HepG2 (cell line): ENCODE data around the gene PITHD1. TPM values are rescaled to one million over a fixed set of nuclear protein-coding genes. Genes with fewer than 3 reads are reported as not detected.

Experiments
- ATAC-seq: fragments of 200-7000 bp; cut with Tn5 transposase; 3 replicates; pipeline ENCODE4 v1.9.1; 2020; ENCODE audit warnings: mild to moderate bottlenecking, moderate library complexity
- BruUV-seq: library from RNA; stranded (reverse); fragments of 400-500 nt; replicated peaks from 2 replicates; lab custom pipeline; 2021; lab: Mats Ljungman, UMichigan
- CTCF ChIA-PET: fragments of 300-600 bp; formaldehyde crosslinking; extraction: SDS; loops from one replicate; lab custom pipeline; 2021; ENCODE audit warnings: low total read pairs, inconsistent platforms, low intra/inter-chr PET ratio; lab: Yijun Ruan, JAX
- POLR2A ChIA-PET: fragments of 350-600 bp; sonication (Branson Sonifier 250); formaldehyde crosslinking; loops from one replicate; lab custom pipeline; 2020; ENCODE audit warnings: antibody characterized with exemption, inconsistent platforms; lab: Yijun Ruan, JAX
- DNase-seq: peaks from one replicate; pipeline ENCODE4 v3.0.0-alpha.2; 2015; ENCODE audit warnings: low spot score
- FAIRE-seq: peaks from 3 replicates; lab custom pipeline; 2011; peaks lifted over from hg19 to GRCh38; lab: Jason Lieb, UNC
- H2AFZ ChIP-seq: one replicate; pipeline ENCODE4 v1.6.1; 2011; ENCODE audit warnings: low read length, inconsistent platforms
- H3K27ac ChIP-seq: fragments of 300-600 bp; 3 replicates; pipeline ENCODE4 v1.8.0; 2011; ENCODE audit warnings: mixed run types, mild to moderate bottlenecking, mixed read lengths, low read length, inconsistent platforms; ENCODE audit not compliant: insufficient read depth; ENCODE audit errors: extremely low read length
- H3K27me3 ChIP-seq, 2 experiments: fragments of 200-600 bp in 1 of 2; 2 replicates in 1 of 2; 3 replicates in 1 of 2; pipeline versions ENCODE4 v1.6.0 to v1.8.0; 2011; ENCODE audit warnings: low read length in 2 of 2, mild to moderate bottlenecking in 2 of 2, moderate library complexity in 2 of 2, inconsistent platforms in 1 of 2; ENCODE audit not compliant: insufficient read depth in 2 of 2, control insufficient read depth in 1 of 2
- H3K36me3 ChIP-seq, 2 experiments: fragments of 200-600 bp in 1 of 2; replicated peaks in 1 of 2; 2 replicates in 1 of 2; 3 replicates in 1 of 2; pipeline versions ENCODE4 v1.5.1 to v1.8.0; 2011; ENCODE audit warnings: low read length in 2 of 2, inconsistent platforms in 1 of 2; ENCODE audit not compliant: insufficient read depth in 2 of 2, control insufficient read depth in 1 of 2
- H3K4me1 ChIP-seq: 2 replicates; pipeline ENCODE4 v1.5.1; 2012; ENCODE audit warnings: low read length, inconsistent platforms; ENCODE audit not compliant: insufficient read depth
- H3K4me2 ChIP-seq: 2 replicates; pipeline ENCODE4 v1.6.0; 2011; ENCODE audit warnings: low read depth, low read length, inconsistent platforms
- H3K4me3 ChIP-seq, 3 experiments: fragments of 200-600 bp in 1 of 3; sonication (generic), shearing (Covaris generic) in 1 of 3; replicated peaks in 1 of 3; 2 replicates each; pipeline ENCODE4 v1.5.1; 2011 to 2016; ENCODE audit warnings: low read length in 3 of 3, inconsistent platforms in 2 of 3, low read depth in 2 of 3, mild to moderate bottlenecking in 2 of 3, control low read depth in 1 of 3, mixed read lengths in 1 of 3; ENCODE audit not compliant: insufficient read depth in 1 of 3
- H3K79me2 ChIP-seq: one replicate; pipeline ENCODE4 v1.6.1; 2011; ENCODE audit warnings: low read length, inconsistent platforms; ENCODE audit not compliant: insufficient read depth
- H3K9ac ChIP-seq: 2 replicates; pipeline ENCODE4 v1.6.0; 2011; ENCODE audit warnings: mild to moderate bottlenecking, low read depth, low read length, inconsistent platforms; ENCODE audit not compliant: insufficient read depth
- H3K9me3 ChIP-seq: 2 replicates; pipeline ENCODE4 v1.5.1; 2012; ENCODE audit warnings: mild to moderate bottlenecking, low read length
- H4K20me1 ChIP-seq: 2 replicates; pipeline ENCODE4 v1.6.0; 2011; ENCODE audit warnings: inconsistent platforms, mild to moderate bottlenecking, low read length, moderate library complexity; ENCODE audit not compliant: insufficient read depth
- AGO1 ChIP-seq: fragments of 200-400 bp; formaldehyde crosslinking; IDR thresholded peaks from 2 replicates; pipeline ENCODE4 v1.6.1; 2017; ENCODE audit warnings: mild to moderate bottlenecking, low read depth, low read length, moderate library complexity; ENCODE audit not compliant: poor library complexity, severe bottlenecking
- AGO2 ChIP-seq: fragments of 200-400 bp; formaldehyde crosslinking; optimal IDR thresholded peaks from 2 replicates; pipeline ENCODE3; 2017; ENCODE audit warnings: mild to moderate bottlenecking, low read depth, low read length, moderate library complexity
- ATF7-NPFF ChIP-seq: sonication (generic); formaldehyde crosslinking; IDR thresholded peaks from 2 replicates; pipeline ENCODE4 v1.8.1; 2023; ENCODE audit warnings: mild to moderate bottlenecking, low read depth, missing genetic modification reagents, moderate library complexity
- ATM ChIP-seq: fragments of 450-650 bp; IDR thresholded peaks from 2 replicates; pipeline ENCODE4 v1.7.1; 2017; ENCODE audit warnings: mild to moderate bottlenecking, borderline replicate concordance
- ATRX ChIP-seq: sonication (generic); formaldehyde crosslinking; IDR thresholded peaks from 2 replicates; pipeline ENCODE4 v1.4.0; 2020; ENCODE audit warnings: missing genetic modification reagents, borderline replicate concordance
- GPN1 ChIP-seq: sonication (generic); formaldehyde crosslinking; IDR thresholded peaks from 2 replicates; pipeline ENCODE4 v1.5.1; 2020; ENCODE audit warnings: missing genetic modification reagents, borderline replicate concordance
- KLF6 ChIP-seq: IDR thresholded peaks from 2 replicates; pipeline ENCODE4 v1.8.0; 2016; ENCODE audit warnings: missing biosample characterization, missing genetic modification reagents
- MEF2D ChIP-seq: sonication (generic); formaldehyde crosslinking; IDR thresholded peaks from 2 replicates; pipeline ENCODE4 v1.5.1; 2020; ENCODE audit warnings: mild to moderate bottlenecking, missing genetic modification reagents
- NFKB2 ChIP-seq: sonication (generic); formaldehyde crosslinking; IDR thresholded peaks from 2 replicates; pipeline ENCODE4 v1.4.0; 2020; ENCODE audit warnings: missing genetic modification reagents, borderline replicate concordance
- PLRG1 ChIP-seq: fragments of 450-650 bp; conservative IDR thresholded peaks from 2 replicates; pipeline ENCODE4 v1.6.1; 2016
- POLR2AphosphoS5 ChIP-seq: IDR thresholded peaks from 2 replicates; pipeline ENCODE4 v1.6.1; 2012; ENCODE audit warnings: low read depth, low read length
- POLR2G ChIP-seq: fragments of 200-400 bp; formaldehyde crosslinking; IDR thresholded peaks from 2 replicates; pipeline ENCODE4 v1.6.1; 2018; ENCODE audit warnings: mild to moderate bottlenecking, low read depth, low read length, moderate library complexity
- RBFOX2 ChIP-seq: fragments of 200-400 bp; formaldehyde crosslinking; IDR thresholded peaks from 2 replicates; pipeline ENCODE4 v1.6.1; 2017; ENCODE audit warnings: low read depth, mild to moderate bottlenecking, low read length
- RBM22 ChIP-seq: fragments of 200-400 bp; formaldehyde crosslinking; optimal IDR thresholded peaks from 2 replicates; pipeline ENCODE3; 2017; ENCODE audit warnings: mild to moderate bottlenecking, low read length, moderate library complexity
- SOX5 ChIP-seq: IDR thresholded peaks from 2 replicates; pipeline ENCODE4 v1.6.1; 2016; ENCODE audit warnings: borderline replicate concordance
- WGBS: methylation state at CpG from one replicate; pipeline ENCODE4 v1.1.6; 2017; ENCODE audit warnings: low lambda C conversion rate; 5-methylcytosine and 5-hydroxymethylcytosine counted together
- in situ Hi-C: cut with HindIII; loops from 2 replicates; pipeline ENCODE4 v1.10.0; 2017; ENCODE audit warnings: low pct_unique_long_range_greater_than_20kb; ENCODE audit not compliant: extremely low pct_ligation_motif_present
- intact Hi-C: fragments of 100-400 bp; cut with micrococcal nuclease; formaldehyde crosslinking; loops from one replicate; pipeline ENCODE4 v1.10.0; 2022; ENCODE audit not compliant: unreplicated experiment
- polyA plus RNA-seq, 8 experiments: library from polyadenylated mRNA; depleted of rRNA in 3 of 8; stranded (reverse) in 7 of 8; unstranded in 1 of 8; fragments of >200 nt; fragmentation: Illumina TruSeq in 4 of 8; extraction: Trizol in 4 of 8; gene quantifications; 2 replicates each; pipeline versions ENCODE4 v1.2.1 to v1.2.3, GENCODE V29; 2011 to 2016; ENCODE audit warnings: low read depth in 4 of 8, missing spikeins in 1 of 8, mixed read lengths in 1 of 8; ENCODE audit not compliant: insufficient read depth in 1 of 8
- total RNA-seq, 5 experiments: library from RNA; depleted of rRNA; stranded (reverse); fragments of >200 nt; fragmentation: Illumina TruSeq; extraction: Trizol; gene quantifications; 2 replicates each; pipeline ENCODE4 v1.2.3, GENCODE V29; 2016; ENCODE audit warnings: low read depth in 1 of 5
- TF ChIP-seq, protein P1 (sequence below): IDR thresholded peaks from 2 replicates; pipeline ENCODE4 v1.6.1; 2016; ENCODE audit warnings: missing genetic modification reagents, missing compliant biosample characterization

The PITHD1 gene
- total and polyA plus RNA-seq, 2 of the 13 experiments (the other 11 are each of a cell fraction or from before 2014, with no cell fraction given): 28.0 to 37.3 TPM

GRCh38 chr1:23793018-23793781 is 15.0 kb downstream of the PITHD1 start:
- H3K27ac ChIP-seq: no peak overlapping the region
- peaks cover 39% of the 10 kb centered on the region for H3K4me1 ChIP-seq
- no TSS peak for BruUV-seq
- WGBS: 94% methylated on average over 11 of the region's 16 CpGs
- no peak overlapping the region for H2AFZ ChIP-seq
- no peak for FAIRE-seq
- ChIA-PET CTCF (no interaction called here), POLR2A (interaction anchor here (10.9 kb wide), 1 partner anchor 16 kb away, joined by 154 read pairs; the partner anchor contains the start of gene PITHD1)
- no peak for DNase-seq
- H3K9me3 ChIP-seq: no peaks in the 10 kb centered on the region
- H3K4me2 ChIP-seq: peak overlapping the region; percentile 99; the same call in 1 of the 2 replicates
- H3K36me3 ChIP-seq: peaks cover 16 to 43% of the 10 kb centered on the region in 2 experiments; a peak in 4 of 5 replicates
- H3K9ac ChIP-seq: no peak overlapping the region
- H3K27me3 ChIP-seq: no peaks in the 10 kb centered on the region; a peak in 1 of 5 replicates
- ATAC-seq: no peak
- TF ChIP-seq GPN1 (CRISPR knock-in tag) (no peak), AGO2 (peak; percentile 88), AGO1 (peak; percentile 61), POLR2G (peak; percentile 43; the same call in 1 of the 2 replicates)
- intact Hi-C loops: no loop called here
- in situ Hi-C loops: no loop called here
- no peak overlapping the region for H3K4me3 ChIP-seq
- peaks cover 22% of the 10 kb centered on the region for H3K79me2 ChIP-seq
- H4K20me1 ChIP-seq: peaks cover 4% of the 10 kb centered on the region; the same call in 1 of the 2 replicates

DNA sequence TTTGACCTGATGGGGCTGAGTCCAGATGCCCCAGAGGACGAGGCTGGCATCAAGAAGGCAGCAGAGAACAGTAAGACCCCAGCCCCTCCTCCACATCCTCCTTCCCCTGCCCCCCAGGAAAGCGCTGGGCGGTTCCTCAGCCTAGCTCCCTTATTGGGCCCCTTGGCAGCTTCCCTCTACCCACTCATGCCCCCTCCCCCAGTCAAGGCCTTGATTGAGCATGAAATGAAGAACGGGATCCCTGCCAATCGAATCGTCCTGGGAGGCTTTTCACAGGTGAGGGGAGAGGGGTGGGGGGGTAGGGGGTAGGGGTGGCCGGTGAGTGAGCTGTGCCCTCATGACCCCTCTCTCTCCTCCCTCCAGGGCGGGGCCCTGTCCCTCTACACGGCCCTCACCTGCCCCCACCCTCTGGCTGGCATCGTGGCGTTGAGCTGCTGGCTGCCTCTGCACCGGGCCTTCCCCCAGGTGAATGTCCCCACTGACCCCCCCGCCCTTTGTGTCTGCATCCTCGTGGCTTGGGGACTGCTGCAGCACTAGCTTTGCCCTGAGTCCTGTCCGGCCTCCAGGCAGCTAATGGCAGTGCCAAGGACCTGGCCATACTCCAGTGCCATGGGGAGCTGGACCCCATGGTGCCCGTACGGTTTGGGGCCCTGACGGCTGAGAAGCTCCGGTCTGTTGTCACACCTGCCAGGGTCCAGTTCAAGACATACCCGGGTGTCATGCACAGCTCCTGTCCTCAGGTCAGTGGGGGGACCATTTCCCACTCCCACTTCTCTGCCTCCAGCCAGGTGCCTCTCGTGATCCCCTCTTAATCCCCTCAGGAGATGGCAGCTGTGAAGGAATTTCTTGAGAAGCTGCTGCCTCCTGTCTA is 15.9 kb downstream of the PITHD1 start:
- DNase-seq (no peak), ATAC-seq (no peak), FAIRE-seq (no peak)
- no peak overlapping the region for H3K27ac ChIP-seq
- H3K36me3 ChIP-seq: peaks cover 16 to 44% of the 10 kb centered on the region in 2 experiments; a peak in 4 of 5 replicates
- POLR2A ChIA-PET: interaction anchor here (0.6 to 10.9 kb wide), 2 partner anchors 17 to 31 kb away, joined by 3 to 154 read pairs; partner anchors contain the start of genes HMGCL and PITHD1
- BruUV-seq: no TSS peak
- H2AFZ ChIP-seq: no peak overlapping the region
- H3K9ac ChIP-seq: no peak overlapping the region
- H3K9me3 ChIP-seq: no peaks in the 10 kb centered on the region
- intact Hi-C loops: no loop called here
- no peaks in the 10 kb centered on the region; a peak in 1 of 5 replicates for H3K27me3 ChIP-seq
- CTCF ChIA-PET: no interaction called here
- peaks cover 22% of the 10 kb centered on the region for H3K79me2 ChIP-seq
- no peak overlapping the region for H3K4me3 ChIP-seq
- WGBS: 97% methylated on average over 11 of the region's 21 CpGs
- no peak overlapping the region for H3K4me2 ChIP-seq
- peaks cover 44% of the 10 kb centered on the region for H3K4me1 ChIP-seq
- H4K20me1 ChIP-seq: peaks cover 7% of the 10 kb centered on the region; the same call in 1 of the 2 replicates
- in situ Hi-C loops: no loop called here
- TF ChIP-seq KLF6 (CRISPR knock-in tag): no peak
- TF ChIP-seq RBM22: peak; percentile 59
- TF ChIP-seq MEF2D (CRISPR knock-in tag): no peak
- no peak for TF ChIP-seq NFKB2 (CRISPR knock-in tag)
- TF ChIP-seq AGO2: peak; percentile 69
- TF ChIP-seq, protein P1, sequence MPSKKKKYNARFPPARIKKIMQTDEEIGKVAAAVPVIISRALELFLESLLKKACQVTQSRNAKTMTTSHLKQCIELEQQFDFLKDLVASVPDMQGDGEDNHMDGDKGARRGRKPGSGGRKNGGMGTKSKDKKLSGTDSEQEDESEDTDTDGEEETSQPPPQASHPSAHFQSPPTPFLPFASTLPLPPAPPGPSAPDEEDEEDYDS: no peak
- TF ChIP-seq POLR2AphosphoS5: peak; percentile 34; the same call in 1 of the 2 replicates
- no peak for TF ChIP-seq ATF7-NPFF (CRISPR knock-in tag)
- TF ChIP-seq ATRX: no peak
- TF ChIP-seq RBFOX2: peak; percentile 52
- TF ChIP-seq ATM: no peak
- no peak for TF ChIP-seq PLRG1
- TF ChIP-seq SOX5 (CRISPR knock-in tag): no peak
